Lung (tissue), 12 donors: ENCODE results near the gene AGAP1. TPM values are rescaled to one million over a fixed set of nuclear protein-coding genes. Genes with fewer than 3 reads are reported as not detected.

Experiments
- ATAC-seq: fragments of 200-7000 bp; cut with Tn5 transposase; one replicate; pipeline ENCODE4 v1.9.1; 2020; ENCODE audit warnings: moderate number of reproducible peaks; ENCODE audit not compliant: insufficient read depth, low FRiP score
- DNase-seq, 3 donors: peaks; one replicate each; pipeline ENCODE4 v3.0.0-alpha.2; 2013 to 2017
- H3K27ac ChIP-seq, 2 donors: one replicate each; pipeline ENCODE4 v1.5.1; 2013; ENCODE audit warnings: mild to moderate bottlenecking in 2 of 2, moderate library complexity in 2 of 2, control low read depth in 1 of 2, inconsistent platforms in 1 of 2, low read depth in 1 of 2, low read length in 1 of 2
- H3K27me3 ChIP-seq, 3 donors: one replicate each; pipeline ENCODE4 v1.5.1; 2013; ENCODE audit warnings: low read length in 2 of 3; ENCODE audit not compliant: control insufficient read depth in 3 of 3, insufficient read depth in 3 of 3
- H3K36me3 ChIP-seq, 4 donors: one replicate each; pipeline ENCODE4 v1.5.1; 2013; ENCODE audit warnings: low read length in 4 of 4, mild to moderate bottlenecking in 1 of 4, moderate library complexity in 1 of 4; ENCODE audit not compliant: control insufficient read depth in 4 of 4, insufficient read depth in 4 of 4
- H3K4me1 ChIP-seq, 5 donors: one replicate each; pipeline ENCODE4 v1.5.1; 2013; ENCODE audit warnings: low read length in 5 of 5, mild to moderate bottlenecking in 2 of 5, moderate library complexity in 1 of 5; ENCODE audit not compliant: control insufficient read depth in 5 of 5, insufficient read depth in 5 of 5
- H3K4me3 ChIP-seq: one replicate; pipeline ENCODE4 v1.5.1; 2013; ENCODE audit warnings: mild to moderate bottlenecking, control low read depth, moderate library complexity
- H3K9ac ChIP-seq, 2 donors: one replicate each; pipeline ENCODE4 v1.5.1; 2013; ENCODE audit warnings: low read length in 2 of 2, control low read depth in 1 of 2; ENCODE audit not compliant: insufficient read depth in 1 of 2
- H3K9me3 ChIP-seq, 4 donors: one replicate each; pipeline ENCODE4 v1.5.1; 2013; ENCODE audit warnings: low read length in 3 of 4, mild to moderate bottlenecking in 1 of 4, moderate library complexity in 1 of 4; ENCODE audit not compliant: control insufficient read depth in 4 of 4, insufficient read depth in 3 of 4
- WGBS, 2 donors: extraction: QIAGEN DNeasy Blood & Tissue Kit; methylation state at CpG; one replicate each; pipeline ENCODE4 v1.1.7; 2013; 5-methylcytosine and 5-hydroxymethylcytosine counted together
- polyA plus RNA-seq, 2 donors: library from polyadenylated mRNA; stranded (reverse); fragments of 200-250 nt; gene quantifications; one replicate each; pipeline ENCODE4 v1.2.1, GENCODE V29; 2013
- total RNA-seq, 2 donors: library from RNA; depleted of rRNA in 1 of 2; stranded (reverse); fragments of >200 nt in 1 of 2; gene quantifications; one replicate each; pipeline ENCODE4 v1.2.1, GENCODE V29; 2014 to 2021
- TF ChIP-seq, protein P1 (sequence below): IDR thresholded peaks from 2 replicates; pipeline ENCODE4 v1.5.1; 2012; ENCODE audit warnings: mild to moderate bottlenecking; ENCODE audit errors: control extremely low read depth, extremely low read depth
- donor health status: control.
- donor health status: control.
- donor health status: Bipolar disorder and iron deficiency.
- donor health status: healthy.
- donor health status: DM: yes; HTN: yes; CAD: no.

The AGAP1 gene
- total and polyA plus RNA-seq, 4 donors, result 6.6 to 39.4 (median 20.2) TPM

DNA sequence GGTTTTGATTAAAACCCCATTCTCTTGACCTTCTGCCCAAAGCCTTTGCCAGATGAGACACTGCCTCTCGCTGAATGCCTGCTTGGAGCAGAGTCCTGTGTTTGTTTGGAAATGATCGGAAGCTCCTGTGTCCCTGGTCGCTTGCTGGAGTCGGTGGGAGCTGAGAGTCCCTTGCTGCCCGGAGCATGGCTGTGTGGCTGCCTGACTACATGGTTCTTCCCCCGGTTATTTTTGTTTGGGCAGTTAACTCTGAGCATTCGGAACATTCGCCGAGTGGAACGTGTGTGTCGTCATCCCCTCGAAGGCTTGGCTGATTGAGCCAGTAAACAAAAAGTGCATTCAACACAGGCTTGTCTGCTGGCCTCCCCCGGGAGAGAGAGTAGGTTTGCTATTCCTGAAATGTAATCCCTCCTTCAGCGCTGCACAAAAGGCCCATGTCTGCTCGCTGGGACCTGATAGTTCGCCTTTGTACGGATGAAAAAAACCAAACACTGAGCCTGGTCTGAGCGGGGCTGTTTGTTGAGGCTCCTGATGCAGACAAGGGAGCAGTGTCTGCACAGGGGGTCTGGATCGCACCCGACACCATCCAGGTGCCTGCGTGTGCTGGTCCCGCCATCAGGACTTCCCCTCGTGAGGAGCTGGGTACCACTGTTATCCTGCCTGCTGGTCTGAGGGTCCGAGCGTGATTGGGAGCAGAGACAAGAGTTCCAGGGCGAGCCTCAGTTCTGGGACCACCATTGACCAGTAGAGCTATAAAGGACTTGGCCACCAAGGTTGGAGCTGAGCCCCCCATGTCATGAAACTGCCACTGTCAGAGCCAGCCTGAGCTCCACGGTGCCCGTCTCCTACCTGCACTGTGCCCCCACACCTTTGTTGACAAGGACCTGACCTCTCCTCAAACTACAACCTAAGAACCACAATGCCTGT is 83.8 kb downstream of the AGAP1 start:
- TF ChIP-seq, protein P1, sequence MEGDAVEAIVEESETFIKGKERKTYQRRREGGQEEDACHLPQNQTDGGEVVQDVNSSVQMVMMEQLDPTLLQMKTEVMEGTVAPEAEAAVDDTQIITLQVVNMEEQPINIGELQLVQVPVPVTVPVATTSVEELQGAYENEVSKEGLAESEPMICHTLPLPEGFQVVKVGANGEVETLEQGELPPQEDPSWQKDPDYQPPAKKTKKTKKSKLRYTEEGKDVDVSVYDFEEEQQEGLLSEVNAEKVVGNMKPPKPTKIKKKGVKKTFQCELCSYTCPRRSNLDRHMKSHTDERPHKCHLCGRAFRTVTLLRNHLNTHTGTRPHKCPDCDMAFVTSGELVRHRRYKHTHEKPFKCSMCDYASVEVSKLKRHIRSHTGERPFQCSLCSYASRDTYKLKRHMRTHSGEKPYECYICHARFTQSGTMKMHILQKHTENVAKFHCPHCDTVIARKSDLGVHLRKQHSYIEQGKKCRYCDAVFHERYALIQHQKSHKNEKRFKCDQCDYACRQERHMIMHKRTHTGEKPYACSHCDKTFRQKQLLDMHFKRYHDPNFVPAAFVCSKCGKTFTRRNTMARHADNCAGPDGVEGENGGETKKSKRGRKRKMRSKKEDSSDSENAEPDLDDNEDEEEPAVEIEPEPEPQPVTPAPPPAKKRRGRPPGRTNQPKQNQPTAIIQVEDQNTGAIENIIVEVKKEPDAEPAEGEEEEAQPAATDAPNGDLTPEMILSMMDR, result no peak
- Histone ChIP-seq H3K27ac (no peak overlapping the region), H3K36me3 (no peaks in the 10 kb centered on the region), H3K9ac (peak overlapping the region in 1 of 2 donors; percentile 24), H3K27me3 (no peaks in the 10 kb centered on the region), H3K9me3 (no peaks in the 10 kb centered on the region), H3K4me3 (no peak overlapping the region), H3K4me1 (peaks cover 0 to 21% (median 6%) of the 10 kb centered on the region in 5 donors)
- ATAC-seq, result no peak
- DNase-seq, result peak; percentile 63 to 88 (median 77)
- 67 to 74% methylated on average over 28 of the region's 28 CpGs for WGBS, 2 donors

DNA sequence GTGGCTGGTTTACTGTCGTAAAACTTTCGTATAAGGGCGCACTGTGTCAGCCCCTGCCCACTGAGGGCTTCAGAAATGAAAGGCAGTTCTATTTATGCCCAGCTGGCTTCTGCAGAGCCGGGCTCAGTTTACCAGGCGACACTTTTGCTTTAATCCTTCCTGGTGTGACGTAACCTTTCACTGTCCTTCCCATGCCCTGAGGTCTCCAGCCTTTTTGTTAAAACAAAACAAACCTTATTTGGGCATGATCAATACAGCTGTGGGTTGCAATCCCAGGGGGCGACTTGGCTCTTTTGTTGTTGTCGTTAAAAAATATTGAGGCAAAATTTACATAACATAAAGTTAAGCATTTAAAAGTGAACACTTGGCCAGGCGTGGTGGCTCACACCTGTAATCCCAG is 85.3 kb downstream of the AGAP1 start:
- H3K4me1 ChIP-seq, result peaks cover 0 to 10% (median 0%) of the 10 kb centered on the region in 5 donors
- H3K9me3 ChIP-seq, result no peaks in the 10 kb centered on the region
- H3K36me3 ChIP-seq, result no peaks in the 10 kb centered on the region
- TF ChIP-seq, protein P1, result no peak
- no peaks in the 10 kb centered on the region for H3K27me3 ChIP-seq
- WGBS, 2 donors, result 91 to 92% methylated on average over 9 of the region's 9 CpGs
- H3K27ac ChIP-seq, result no peak overlapping the region
- no peak overlapping the region for H3K4me3 ChIP-seq
- ATAC-seq (no peak), DNase-seq (no peak)
- no peak overlapping the region for H3K9ac ChIP-seq

DNA sequence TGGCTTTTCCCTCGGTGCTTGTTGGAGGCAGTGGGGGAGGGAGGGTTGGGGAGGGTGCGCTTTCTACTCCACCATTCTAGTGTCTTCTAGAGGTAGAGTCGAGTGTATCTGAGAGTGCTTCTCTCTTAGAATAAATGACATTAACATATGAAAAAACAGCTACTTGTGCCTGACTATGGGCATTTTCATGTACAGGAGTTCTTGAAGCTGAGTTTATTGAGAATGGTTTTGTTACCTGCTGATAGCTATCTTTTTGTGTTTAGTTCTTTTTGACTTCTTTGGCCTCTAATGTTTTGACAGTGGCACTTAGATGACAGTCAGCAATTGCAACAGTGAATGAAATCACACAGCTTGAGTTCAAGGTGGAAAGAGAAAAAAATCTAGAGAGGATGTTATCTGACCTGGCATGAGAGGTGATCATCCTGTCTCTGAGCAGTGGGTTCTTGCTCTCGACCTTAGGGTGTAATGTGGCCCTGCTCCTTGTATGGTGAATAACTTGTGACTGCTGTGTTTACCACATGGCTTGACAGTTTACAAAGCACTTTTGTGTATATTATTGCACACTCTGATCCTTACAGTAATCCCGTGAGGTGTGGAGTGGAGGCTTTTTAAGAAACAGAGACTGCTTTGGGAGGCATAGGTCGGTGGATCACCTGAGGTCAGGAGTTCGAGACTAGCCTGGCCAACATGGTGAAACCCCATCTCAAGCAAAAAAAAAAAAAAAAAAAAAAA is 86.7 kb downstream of the AGAP1 start:
- Histone ChIP-seq H3K9me3 (no peaks in the 10 kb centered on the region), H3K9ac (no peak overlapping the region), H3K36me3 (no peaks in the 10 kb centered on the region), H3K27me3 (no peaks in the 10 kb centered on the region), H3K27ac (no peak overlapping the region), H3K4me1 (peaks cover 0 to 10% (median 3%) of the 10 kb centered on the region in 5 donors), H3K4me3 (no peak overlapping the region)
- DNase-seq (no peak), ATAC-seq (no peak)
- TF ChIP-seq, protein P1, result no peak
- WGBS, 2 donors, result 70 to 80% methylated on average over 7 of the region's 7 CpGs
